Measurements from ENCODE around the gene TMEM151B.
"Not testable (repeated sequence)": the region's sequence is repeated elsewhere in the genome, so short reads cannot be mapped to it uniquely, and the experiment has no call there.

TMEM151B gene

DNA sequence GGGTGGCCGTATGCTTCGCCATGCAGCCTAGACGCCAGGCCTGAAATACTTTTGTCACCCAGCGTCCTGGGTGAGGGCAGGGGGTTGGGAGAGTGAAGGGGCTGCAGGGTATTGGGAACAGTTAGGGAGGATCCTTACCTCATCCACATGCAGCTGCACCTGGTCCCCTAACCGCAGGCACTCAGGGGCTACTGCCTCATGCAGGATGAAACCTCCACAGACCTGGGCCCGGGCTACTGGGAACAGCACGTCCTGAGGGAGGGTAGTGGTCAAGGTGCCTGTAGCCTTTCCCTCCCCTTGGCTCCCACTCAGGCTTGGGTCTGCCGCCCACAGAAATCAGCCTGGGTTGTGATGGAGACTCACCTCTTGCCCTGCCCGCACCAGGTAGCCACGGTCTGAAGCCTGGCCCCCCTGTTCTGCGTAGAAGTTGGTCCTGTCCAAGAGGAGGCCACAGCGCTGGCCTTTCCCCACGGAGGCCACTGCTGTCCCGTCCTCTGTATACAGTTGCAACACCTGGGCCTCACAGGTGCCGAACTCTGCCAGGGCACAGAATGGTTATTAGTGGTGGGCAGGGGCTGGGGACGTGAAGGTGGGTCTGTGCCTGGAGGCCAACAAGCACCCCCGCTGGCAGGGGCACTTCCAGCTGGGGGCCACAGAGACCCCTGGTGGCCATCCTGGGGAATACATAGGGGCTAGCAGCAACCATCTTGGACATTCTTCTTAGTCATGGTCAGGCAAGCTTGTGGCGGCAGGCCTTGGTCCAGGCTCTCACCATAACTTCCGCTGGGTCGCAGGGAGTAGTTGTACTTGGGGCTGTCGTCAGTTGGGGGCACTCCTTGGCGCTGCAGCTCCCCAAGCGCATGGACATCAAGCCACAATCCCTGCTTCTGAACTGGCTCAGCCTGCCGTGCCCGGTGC is 34.3 kb downstream of the TMEM151B start:
- Mint-ChIP-seq H3K27ac (no peak overlapping the region), H3K9me3 (no peaks in the 10 kb centered on the region), H3K27me3 (no peaks in the 10 kb centered on the region), H3K4me3 (no peak overlapping the region), H3K36me3 (ENCODE audit: low read depth) (peaks cover 40% of the 10 kb centered on the region), H3K4me1 (ENCODE audit: low read depth) (no peaks in the 10 kb centered on the region)

GRCh38 chr6:44305200-44305725 is 35.0 kb downstream of the TMEM151B start:
- Mint-ChIP-seq H3K27ac (no peak overlapping the region), H3K36me3 (ENCODE audit: low read depth) (peaks cover 45% of the 10 kb centered on the region), H3K9me3 (no peaks in the 10 kb centered on the region), H3K4me1 (ENCODE audit: low read depth) (no peaks in the 10 kb centered on the region), H3K4me3 (no peak overlapping the region), H3K27me3 (no peaks in the 10 kb centered on the region)

DNA sequence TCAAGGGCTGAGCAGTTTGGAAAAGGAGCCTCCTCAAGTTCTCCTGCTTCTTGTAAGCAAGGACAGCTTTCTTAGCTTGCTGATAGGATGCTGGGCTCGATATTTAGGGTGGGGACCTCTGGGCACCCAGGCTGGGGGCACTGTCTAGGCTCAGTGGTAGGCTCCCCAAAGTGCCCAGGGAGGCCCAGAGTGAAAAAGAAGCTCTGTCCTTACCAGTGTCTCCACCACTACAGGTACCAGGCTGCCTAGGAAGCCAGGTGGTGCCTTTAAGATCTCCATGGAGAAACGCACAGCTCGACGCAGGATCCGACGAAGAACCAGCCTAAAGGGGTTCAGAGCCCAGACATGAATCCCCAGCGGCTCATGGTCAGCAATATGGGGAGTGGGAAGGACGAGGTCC is 36.5 kb downstream of the TMEM151B start:
- peaks cover 3% of the 10 kb centered on the region for H3K4me1 Mint-ChIP-seq (ENCODE audit: low read depth)
- H3K36me3 Mint-ChIP-seq (ENCODE audit: low read depth): peaks cover 44% of the 10 kb centered on the region
- H3K27ac Mint-ChIP-seq: no peak overlapping the region
- no peaks in the 10 kb centered on the region for H3K9me3 Mint-ChIP-seq
- no peaks in the 10 kb centered on the region for H3K27me3 Mint-ChIP-seq
- no peak overlapping the region for H3K4me3 Mint-ChIP-seq

GRCh38 chr6:44307217-44307616 is 37.0 kb downstream of the TMEM151B start:
- Mint-ChIP-seq H3K27me3 (no peaks in the 10 kb centered on the region), H3K4me1 (ENCODE audit: low read depth) (peaks cover 8% of the 10 kb centered on the region), H3K36me3 (ENCODE audit: low read depth) (peaks cover 44% of the 10 kb centered on the region), H3K4me3 (no peak overlapping the region), H3K27ac (no peak overlapping the region), H3K9me3 (no peaks in the 10 kb centered on the region)

DNA sequence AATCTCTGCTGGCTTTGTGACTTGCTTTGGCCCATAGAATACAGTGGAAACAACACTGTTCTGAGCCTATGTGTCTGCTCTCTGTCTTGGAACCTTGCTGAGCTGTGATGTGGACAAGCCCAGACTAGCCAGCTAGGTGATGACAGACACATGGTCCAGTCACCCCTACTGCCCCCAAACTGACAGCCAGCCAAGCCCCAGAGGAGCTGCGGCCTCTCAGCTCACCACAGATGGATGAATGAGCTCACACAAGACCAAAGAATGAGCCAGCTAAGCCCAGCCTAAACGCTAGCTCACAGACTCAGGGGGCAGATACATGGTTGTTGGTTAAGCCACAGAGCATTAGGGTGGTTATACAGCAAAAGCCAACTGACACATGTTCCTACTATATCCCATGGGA is 38.8 kb downstream of the TMEM151B start:
- Mint-ChIP-seq H3K27ac (no peak overlapping the region), H3K4me1 (ENCODE audit: low read depth) (peaks cover 13% of the 10 kb centered on the region), H3K27me3 (no peaks in the 10 kb centered on the region), H3K4me3 (no peak overlapping the region), H3K36me3 (ENCODE audit: low read depth) (peaks cover 37% of the 10 kb centered on the region), H3K9me3 (no peaks in the 10 kb centered on the region)

- no peaks in the 10 kb centered on the region for H3K9me3 Mint-ChIP-seq
- no peak overlapping the region for H3K4me3 Mint-ChIP-seq
- no peaks in the 10 kb centered on the region for H3K27me3 Mint-ChIP-seq
- peaks cover 13% of the 10 kb centered on the region for H3K4me1 Mint-ChIP-seq (ENCODE audit: low read depth)
- H3K36me3 Mint-ChIP-seq (ENCODE audit: low read depth): peaks cover 37% of the 10 kb centered on the region
- H3K27ac Mint-ChIP-seq: peak overlapping the region; percentile 47
Observed at GRCh38 chr6:44309631-44310030, 39.4 kb downstream of the TMEM151B start.

DNA sequence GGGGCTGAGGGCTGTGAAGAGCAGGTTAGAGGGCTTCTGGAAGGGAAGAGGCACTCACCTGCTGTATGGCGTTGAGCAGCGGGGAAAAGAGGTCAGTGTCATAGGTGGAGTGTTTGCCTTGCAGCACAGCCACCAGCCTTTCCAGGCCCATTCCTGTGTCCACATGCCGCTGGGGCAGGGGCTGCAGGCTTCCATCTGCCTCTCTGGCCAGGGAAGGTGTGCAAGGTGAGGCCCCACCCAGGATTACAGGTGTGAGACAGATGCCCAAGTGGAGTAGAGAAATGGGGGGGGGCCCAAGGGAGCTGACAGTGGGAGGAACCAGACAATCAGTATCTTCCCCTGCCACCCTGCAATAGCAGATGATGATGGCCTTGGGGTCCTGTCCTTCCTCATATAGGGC is 40.0 kb downstream of the TMEM151B start:
- Mint-ChIP-seq H3K27me3 (no peaks in the 10 kb centered on the region), H3K27ac (no peak overlapping the region), H3K9me3 (no peaks in the 10 kb centered on the region), H3K4me1 (ENCODE audit: low read depth) (peaks cover 13% of the 10 kb centered on the region), H3K4me3 (no peak overlapping the region), H3K36me3 (ENCODE audit: low read depth) (peaks cover 36% of the 10 kb centered on the region)

GRCh38 chr6:44311304-44311703 is 41.1 kb downstream of the TMEM151B start:
- H3K4me1 Mint-ChIP-seq (ENCODE audit: low read depth): peaks cover 13% of the 10 kb centered on the region
- H3K27me3 Mint-ChIP-seq: no peaks in the 10 kb centered on the region
- H3K27ac Mint-ChIP-seq: peak overlapping the region; percentile 10
- peaks cover 30% of the 10 kb centered on the region for H3K36me3 Mint-ChIP-seq (ENCODE audit: low read depth)
- H3K9me3 Mint-ChIP-seq: no peaks in the 10 kb centered on the region
- H3K4me3 Mint-ChIP-seq: peak overlapping the region; percentile 96

DNA sequence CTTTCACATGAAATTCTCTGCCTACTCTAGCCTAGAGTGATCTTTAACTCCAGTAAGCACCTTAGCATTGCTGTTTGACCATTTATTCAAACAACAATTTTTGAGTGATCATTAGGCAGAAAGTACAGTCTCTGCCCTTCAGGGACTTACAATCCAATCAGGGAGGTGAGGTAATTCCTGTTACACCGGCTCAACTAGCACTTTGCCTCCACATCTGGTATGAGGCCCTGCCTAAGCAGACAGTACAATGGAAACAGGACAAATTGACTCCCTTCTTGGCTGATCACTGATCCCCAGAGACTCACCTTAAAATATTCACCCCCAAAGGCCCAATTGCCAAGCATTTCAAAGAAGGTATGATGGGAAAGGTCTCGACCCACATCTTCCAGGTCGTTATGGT is 41.5 kb downstream of the TMEM151B start:
- peak overlapping the region; percentile 96 for H3K4me3 Mint-ChIP-seq
- H3K27ac Mint-ChIP-seq: peak overlapping the region; percentile 82
- no peaks in the 10 kb centered on the region for H3K9me3 Mint-ChIP-seq
- H3K36me3 Mint-ChIP-seq (ENCODE audit: low read depth): peaks cover 30% of the 10 kb centered on the region
- H3K27me3 Mint-ChIP-seq: no peaks in the 10 kb centered on the region
- H3K4me1 Mint-ChIP-seq (ENCODE audit: low read depth): peaks cover 13% of the 10 kb centered on the region

GRCh38 chr6:44312901-44313788 is 42.9 kb downstream of the TMEM151B start, which contains the start of gene AARS2:
TSS of gene AARS2 (minus strand) at chr6:44313347. CDS start at chr6:44313323, 24 bp downstream.
- peaks cover 25% of the 10 kb centered on the region for H3K36me3 Mint-ChIP-seq (ENCODE audit: low read depth)
- H3K27ac Mint-ChIP-seq: peak within 1 kb of the TSS; percentile 89
- H3K4me3 Mint-ChIP-seq: peak within 1 kb of the TSS; percentile 96
- no peaks in the 10 kb centered on the region for H3K9me3 Mint-ChIP-seq
- H3K4me1 Mint-ChIP-seq (ENCODE audit: low read depth): peaks cover 13% of the 10 kb centered on the region
- peaks cover 2% of the 10 kb centered on the region for H3K27me3 Mint-ChIP-seq

GRCh38 chr6:44314657-44315056 is 44.4 kb downstream of the TMEM151B start:
- peaks cover 14% of the 10 kb centered on the region for H3K36me3 Mint-ChIP-seq (ENCODE audit: low read depth)
- not testable (repeated sequence) for H3K27ac Mint-ChIP-seq, H3K4me3 Mint-ChIP-seq, H3K9me3 Mint-ChIP-seq
- H3K4me1 Mint-ChIP-seq (ENCODE audit: low read depth): peaks cover 13% of the 10 kb centered on the region
- H3K27me3 Mint-ChIP-seq: peaks cover 16% of the 10 kb centered on the region

DNA sequence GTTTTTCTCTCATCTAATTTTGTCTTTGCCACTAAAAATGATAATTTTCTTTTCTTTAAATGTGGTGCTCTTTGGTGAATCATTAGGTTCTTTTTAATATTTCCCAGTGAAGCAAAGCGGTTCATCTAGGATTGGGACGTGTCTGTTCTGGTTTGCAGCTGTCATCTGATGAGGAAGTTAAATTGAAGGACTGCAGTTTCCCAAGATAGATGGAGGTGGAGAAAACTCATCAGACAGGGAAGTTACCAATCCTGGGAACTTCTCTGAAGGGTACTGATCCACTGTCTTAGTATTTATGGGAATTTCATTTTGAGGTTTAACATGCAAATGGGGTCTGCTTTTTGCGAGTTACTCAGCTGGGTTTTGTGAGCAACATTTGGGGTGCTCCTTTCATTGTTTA is 45.3 kb downstream of the TMEM151B start:
- H3K27ac Mint-ChIP-seq: no peak overlapping the region
- H3K9me3 Mint-ChIP-seq: no peaks in the 10 kb centered on the region
- no peak overlapping the region for H3K4me3 Mint-ChIP-seq
- H3K36me3 Mint-ChIP-seq (ENCODE audit: low read depth): peaks cover 6% of the 10 kb centered on the region
- peaks cover 13% of the 10 kb centered on the region for H3K4me1 Mint-ChIP-seq (ENCODE audit: low read depth)
- peaks cover 25% of the 10 kb centered on the region for H3K27me3 Mint-ChIP-seq

DNA sequence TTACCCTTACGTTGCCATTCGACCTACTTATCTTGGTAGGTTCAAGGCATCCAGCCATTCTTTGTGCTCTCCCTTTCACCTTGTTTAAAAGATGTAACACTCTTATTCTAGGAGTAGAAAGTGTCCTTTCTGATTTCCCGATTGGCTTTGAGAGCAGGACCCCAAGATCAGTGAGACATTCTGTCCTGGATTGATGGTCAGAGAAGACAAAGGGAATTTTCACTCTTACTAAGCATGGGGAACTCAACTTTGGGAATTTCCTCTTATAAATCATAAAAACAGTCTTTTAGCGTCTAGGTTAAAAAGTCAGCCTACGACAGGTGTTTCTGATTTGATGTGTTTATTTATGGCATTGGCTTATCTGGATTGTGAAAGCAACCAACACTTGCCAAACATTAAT is 45.7 kb downstream of the TMEM151B start:
- Mint-ChIP-seq H3K36me3 (ENCODE audit: low read depth) (peaks cover 1% of the 10 kb centered on the region), H3K4me3 (no peak overlapping the region), H3K4me1 (ENCODE audit: low read depth) (peaks cover 13% of the 10 kb centered on the region), H3K27ac (no peak overlapping the region), H3K27me3 (peaks cover 29% of the 10 kb centered on the region), H3K9me3 (no peaks in the 10 kb centered on the region)

GRCh38 chr6:44316481-44316880 is 46.2 kb downstream of the TMEM151B start:
- H3K27me3 Mint-ChIP-seq: peaks cover 31% of the 10 kb centered on the region

GRCh38 chr6:44317136-44317631 is 46.9 kb downstream of the TMEM151B start:
- not testable (repeated sequence) for H3K36me3 Mint-ChIP-seq (ENCODE audit: low read depth); H3K4me1 Mint-ChIP-seq (ENCODE audit: low read depth); H3K27ac Mint-ChIP-seq; H3K4me3 Mint-ChIP-seq; H3K9me3 Mint-ChIP-seq
- peaks cover 33% of the 10 kb centered on the region for H3K27me3 Mint-ChIP-seq

More at GRCh38 chr6:44316481-44316880, 46.2 kb downstream of the TMEM151B start:
- H3K36me3 Mint-ChIP-seq (ENCODE audit: low read depth): no peaks in the 10 kb centered on the region
- H3K4me3 Mint-ChIP-seq: no peak overlapping the region
- no peak overlapping the region for H3K27ac Mint-ChIP-seq
- H3K9me3 Mint-ChIP-seq: no peaks in the 10 kb centered on the region
- H3K4me1 Mint-ChIP-seq (ENCODE audit: low read depth): peaks cover 13% of the 10 kb centered on the region

Data from stimulated activated naive CD8-positive, alpha-beta T cell treated with anti-CD3 and anti-CD28 coated beads, Interleukin-15, Interleukin-2, amounts not matched to agents 100 ng/mL and 50 ng/mL, for 24 hours (primary cell).